ENCODE results near the gene PRRC2C.

PRRC2C gene

DNA sequence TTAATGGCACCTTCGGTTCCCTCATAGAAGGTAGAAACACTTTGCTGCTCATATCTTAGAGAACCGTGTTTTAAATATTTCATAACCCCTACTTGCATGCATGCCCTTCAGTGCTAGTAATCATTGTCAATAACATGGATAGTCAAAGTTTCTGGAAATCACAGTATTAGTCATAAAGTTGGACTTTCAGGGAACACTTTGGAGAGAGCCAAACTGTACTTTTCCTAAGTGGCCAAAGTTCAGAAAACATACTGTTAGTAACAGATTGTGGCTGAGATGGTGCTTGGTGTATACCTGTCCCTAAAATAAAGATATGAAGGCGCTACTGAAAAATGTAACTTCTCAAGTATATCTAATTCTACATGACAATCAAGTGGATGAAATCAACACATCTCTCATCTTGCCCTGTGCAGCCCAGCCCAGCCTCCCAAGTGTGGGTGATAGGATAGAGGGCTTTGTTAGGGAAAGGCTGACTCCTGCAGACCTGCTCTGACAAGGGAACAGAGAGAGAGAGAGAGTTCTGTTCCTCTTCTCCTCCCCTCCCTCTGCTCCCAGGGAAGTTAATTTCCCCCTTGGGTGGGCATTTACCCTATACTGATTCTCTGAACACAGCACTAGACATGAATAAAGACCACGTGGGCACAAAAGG lies 152.7 kb downstream of the PRRC2C start:
- no peak for DNase-seq

DNA sequence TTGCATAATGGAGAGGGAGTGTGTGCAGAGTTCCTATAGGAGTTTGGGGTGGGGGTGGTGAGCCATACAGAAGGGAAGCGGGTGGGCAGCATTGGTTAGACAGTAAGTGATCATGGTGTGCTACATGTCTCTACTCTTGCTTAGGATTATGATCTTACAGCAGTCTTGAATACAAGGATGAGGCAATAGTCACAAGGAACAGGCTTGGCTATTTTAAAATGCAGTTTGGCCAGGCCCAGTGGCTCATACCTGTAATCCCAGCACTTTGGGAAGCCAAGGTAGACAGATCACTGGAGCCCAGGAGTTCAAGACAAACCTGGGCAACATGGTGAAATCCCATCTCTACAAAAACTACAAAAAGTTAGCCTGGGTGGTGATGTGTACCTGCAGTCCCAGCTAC lies 154.9 kb downstream of the PRRC2C start:
- DNase-seq: no peak

DNA sequence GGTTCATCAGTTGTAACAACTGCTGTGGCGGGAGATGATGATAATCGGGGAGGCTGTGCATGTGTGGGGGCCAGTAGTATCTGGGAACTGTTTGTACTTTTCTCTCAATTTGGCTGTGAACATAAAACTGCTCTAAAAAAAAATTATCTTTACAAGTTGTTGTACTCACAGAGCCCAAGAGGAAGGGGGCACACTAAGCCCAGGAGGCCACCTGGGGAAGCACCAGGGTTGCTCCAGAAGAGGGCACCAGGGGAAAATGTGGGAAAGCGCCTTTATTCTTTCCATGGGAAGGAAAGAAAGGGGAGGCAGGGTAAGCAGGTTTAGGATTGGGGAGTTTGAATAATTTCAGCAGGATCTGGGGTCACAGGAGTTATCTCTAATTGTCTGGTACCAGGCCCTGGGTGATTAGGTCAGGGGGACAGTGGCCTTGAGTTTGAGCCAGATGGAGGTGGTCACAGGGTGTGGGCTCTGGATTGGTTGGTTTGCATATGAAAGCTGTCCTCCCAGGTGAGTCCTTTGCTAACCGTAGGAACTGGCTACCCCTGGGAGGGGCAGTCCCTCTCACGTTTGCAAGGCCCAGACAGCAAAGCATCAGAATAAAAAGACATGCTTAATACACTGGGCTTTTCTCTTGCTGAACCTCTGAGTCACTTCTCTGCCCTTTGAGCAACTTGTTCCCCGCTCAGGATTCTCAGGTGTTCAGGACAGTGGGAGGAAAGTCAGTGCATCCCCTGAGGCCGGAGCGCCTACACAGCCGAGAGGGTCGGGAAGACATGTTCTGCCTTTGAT lies 155.9 kb downstream of the PRRC2C start:
- DNase-seq: no peak

DNA sequence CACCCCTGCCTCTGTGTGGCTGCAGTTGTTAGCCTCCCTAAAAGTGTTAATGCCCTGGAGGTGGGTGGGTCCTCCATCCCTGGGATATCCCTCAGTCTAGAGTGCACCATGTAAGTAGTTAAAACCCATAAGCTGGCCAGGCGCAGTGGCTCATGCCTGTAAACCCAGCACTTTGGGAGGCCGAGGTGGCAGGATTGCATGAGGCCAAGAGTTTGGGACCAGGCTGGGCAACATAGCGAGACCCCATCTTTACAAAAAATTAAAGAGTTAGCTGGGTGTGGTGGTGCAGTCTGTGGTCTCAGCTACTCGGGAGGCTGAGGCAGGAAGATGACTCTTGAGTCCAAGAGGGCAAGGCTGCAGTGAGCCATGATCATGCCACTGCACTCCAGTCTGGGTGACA lies 156.9 kb downstream of the PRRC2C start:
- DNase-seq: no peak

Measured in fibroblast of skin of scalp (primary cell).